ENCODE data around the gene ZNF485. TPM values are rescaled to one million over a fixed set of nuclear protein-coding genes. Genes with fewer than 3 reads are reported as not detected.

The ZNF485 gene
- total RNA-seq, 1 experiment from 2014 or later, result 7.2 TPM

DNA sequence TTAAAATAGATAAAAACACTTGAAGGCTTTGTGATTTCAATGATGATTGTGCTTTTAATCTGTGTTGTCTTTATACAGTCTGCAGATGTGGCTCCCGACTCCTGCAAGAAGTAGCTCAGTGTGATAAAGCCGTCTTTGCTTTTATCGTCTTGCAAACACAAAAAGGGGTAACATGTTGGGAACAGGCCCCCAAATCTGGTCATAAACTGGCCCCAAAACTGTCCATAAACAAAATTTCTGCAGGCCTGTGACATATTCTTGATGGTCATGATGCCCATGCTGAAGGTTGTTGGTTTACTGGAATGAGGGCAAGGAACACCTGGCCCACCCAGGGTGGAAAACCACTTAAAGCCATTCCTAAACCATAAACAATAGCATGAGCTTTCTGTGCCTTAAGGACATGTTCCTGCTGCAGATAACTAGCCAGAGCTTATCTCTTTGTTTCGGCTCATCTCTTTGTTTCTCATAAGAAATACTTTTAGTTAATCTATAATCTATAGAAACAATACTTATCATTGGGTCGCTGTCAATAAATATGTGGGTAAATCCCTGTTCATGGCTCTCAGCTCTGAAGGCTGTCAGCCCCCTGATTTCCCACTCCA, 14.8 kb upstream of the ZNF485 start:
- H3K4me3 ChIP-seq (ENCODE audit: low read depth, low read length, poor library complexity, severe bottlenecking), result no peak overlapping the region
- H3K27ac ChIP-seq (ENCODE audit: low read depth, low read length, poor library complexity, severe bottlenecking), result no peak overlapping the region
- intact Hi-C loops (cut with micrococcal nuclease; ENCODE audit: unreplicated experiment), result no loop called here
- CTCF ChIA-PET, result no interaction called here
- no peaks in the 10 kb centered on the region for H3K27me3 ChIP-seq (replicated peaks; ENCODE audit: insufficient read depth, low read depth, low read length, poor library complexity)
- TF ChIP-seq EZH2 (IDR thresholded peaks at IDR 0.05; ENCODE audit: borderline replicate concordance, low read depth, low read length, poor library complexity, severe bottlenecking), result no peak
- TF ChIP-seq, protein P1, sequence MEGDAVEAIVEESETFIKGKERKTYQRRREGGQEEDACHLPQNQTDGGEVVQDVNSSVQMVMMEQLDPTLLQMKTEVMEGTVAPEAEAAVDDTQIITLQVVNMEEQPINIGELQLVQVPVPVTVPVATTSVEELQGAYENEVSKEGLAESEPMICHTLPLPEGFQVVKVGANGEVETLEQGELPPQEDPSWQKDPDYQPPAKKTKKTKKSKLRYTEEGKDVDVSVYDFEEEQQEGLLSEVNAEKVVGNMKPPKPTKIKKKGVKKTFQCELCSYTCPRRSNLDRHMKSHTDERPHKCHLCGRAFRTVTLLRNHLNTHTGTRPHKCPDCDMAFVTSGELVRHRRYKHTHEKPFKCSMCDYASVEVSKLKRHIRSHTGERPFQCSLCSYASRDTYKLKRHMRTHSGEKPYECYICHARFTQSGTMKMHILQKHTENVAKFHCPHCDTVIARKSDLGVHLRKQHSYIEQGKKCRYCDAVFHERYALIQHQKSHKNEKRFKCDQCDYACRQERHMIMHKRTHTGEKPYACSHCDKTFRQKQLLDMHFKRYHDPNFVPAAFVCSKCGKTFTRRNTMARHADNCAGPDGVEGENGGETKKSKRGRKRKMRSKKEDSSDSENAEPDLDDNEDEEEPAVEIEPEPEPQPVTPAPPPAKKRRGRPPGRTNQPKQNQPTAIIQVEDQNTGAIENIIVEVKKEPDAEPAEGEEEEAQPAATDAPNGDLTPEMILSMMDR (conservative IDR thresholded peaks at IDR 0.05; ENCODE audit: low read depth, low read length), result no peak
- no TSS peak for BruUV-seq (replicated peaks)
- H3K9me3 ChIP-seq (ENCODE audit: low read depth, low read length, poor library complexity, severe bottlenecking), result peaks cover 13% of the 10 kb centered on the region
- POLR2A ChIA-PET (ENCODE audit: low non-redundant PET), result no interaction called here
- H3K4me1 ChIP-seq (ENCODE audit: insufficient read depth, low read length, poor library complexity, severe bottlenecking), result no peaks in the 10 kb centered on the region
- DNase-seq (ENCODE audit: low spot score), result no peak
- no peaks in the 10 kb centered on the region for H3K36me3 ChIP-seq (ENCODE audit: insufficient read depth, low read length, poor library complexity, severe bottlenecking)

DNA sequence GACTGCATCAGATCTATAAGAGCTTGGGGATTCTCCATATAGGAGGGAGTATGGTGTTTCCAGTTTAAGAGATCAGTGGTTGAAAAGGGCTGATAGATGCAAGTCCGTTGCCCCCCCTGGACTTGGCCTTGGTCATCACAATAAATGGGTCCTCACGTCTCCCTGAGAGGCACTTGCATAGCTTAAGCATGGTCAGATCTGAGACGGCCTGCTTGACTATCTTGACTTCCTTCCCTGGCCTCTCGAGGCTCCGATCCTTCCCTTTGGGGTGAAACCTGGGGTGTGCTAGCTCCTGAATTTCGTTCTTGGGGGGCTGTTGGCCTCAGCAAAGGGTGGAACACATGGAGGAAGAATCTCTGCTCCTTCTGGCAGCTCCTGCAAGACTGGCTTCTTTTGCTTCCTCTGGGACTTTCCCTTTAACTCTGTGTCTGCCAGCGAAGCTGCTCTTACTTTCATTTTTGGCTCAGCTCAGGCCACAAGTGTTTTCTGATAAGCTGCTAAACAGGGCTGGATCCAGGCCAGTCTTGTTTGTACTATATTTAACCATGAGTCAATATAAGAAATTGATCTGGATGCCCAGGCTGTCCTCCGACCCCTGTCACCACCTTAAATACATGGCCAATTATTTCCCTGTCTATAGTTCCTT, 11.2 kb upstream of the ZNF485 start:
- H3K36me3 ChIP-seq (ENCODE audit: insufficient read depth, low read length, poor library complexity, severe bottlenecking), result no peaks in the 10 kb centered on the region
- H3K4me1 ChIP-seq (ENCODE audit: insufficient read depth, low read length, poor library complexity, severe bottlenecking), result no peaks in the 10 kb centered on the region
- ChIA-PET CTCF (no interaction called here), POLR2A (ENCODE audit: low non-redundant PET) (no interaction called here)
- H3K4me3 ChIP-seq (ENCODE audit: low read depth, low read length, poor library complexity, severe bottlenecking), result no peak overlapping the region
- no peak for DNase-seq (ENCODE audit: low spot score)
- intact Hi-C loops (cut with micrococcal nuclease; ENCODE audit: unreplicated experiment), result no loop called here
- no peak for TF ChIP-seq EZH2 (IDR thresholded peaks at IDR 0.05; ENCODE audit: borderline replicate concordance, low read depth, low read length, poor library complexity, severe bottlenecking)
- TF ChIP-seq, protein P1 (conservative IDR thresholded peaks at IDR 0.05; ENCODE audit: low read depth, low read length), result no peak
- H3K27me3 ChIP-seq (replicated peaks; ENCODE audit: insufficient read depth, low read depth, low read length, poor library complexity), result no peaks in the 10 kb centered on the region
- peaks cover 13% of the 10 kb centered on the region for H3K9me3 ChIP-seq (ENCODE audit: low read depth, low read length, poor library complexity, severe bottlenecking)
- no TSS peak for BruUV-seq (replicated peaks)
- H3K27ac ChIP-seq (ENCODE audit: low read depth, low read length, poor library complexity, severe bottlenecking), result no peak overlapping the region

DNA sequence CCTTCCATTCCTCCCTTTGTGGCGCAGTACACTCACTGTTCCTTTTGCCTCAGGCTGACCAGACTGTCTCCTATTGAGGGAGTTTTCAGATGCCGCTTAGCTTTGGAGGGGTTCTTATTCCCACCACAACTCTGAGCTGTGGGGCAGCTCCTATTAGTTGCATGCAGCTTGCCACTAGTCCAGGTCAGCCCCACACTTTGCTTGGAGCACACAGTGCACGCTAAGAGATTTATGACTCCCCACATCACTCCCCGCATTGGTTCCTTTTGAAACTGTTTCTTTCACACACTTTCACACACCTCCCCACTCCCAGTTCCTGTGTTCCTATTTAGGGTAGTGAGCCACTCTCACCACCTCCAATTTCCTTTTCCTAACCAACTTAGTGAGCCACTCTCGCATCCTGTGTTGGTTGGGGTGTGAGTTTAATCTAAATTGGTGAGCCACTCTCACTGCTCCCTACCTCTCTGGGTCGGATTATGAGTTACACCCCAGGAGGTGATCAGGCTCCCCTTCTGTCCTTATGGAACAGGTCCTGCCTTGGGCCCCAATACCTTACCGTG, 10.4 kb upstream of the ZNF485 start:
- Histone ChIP-seq H3K9me3 (ENCODE audit: low read depth, low read length, poor library complexity, severe bottlenecking) (peaks cover 12% of the 10 kb centered on the region), H3K36me3 (ENCODE audit: insufficient read depth, low read length, poor library complexity, severe bottlenecking) (no peaks in the 10 kb centered on the region), H3K4me3 (ENCODE audit: low read depth, low read length, poor library complexity, severe bottlenecking) (no peak overlapping the region), H3K27ac (ENCODE audit: low read depth, low read length, poor library complexity, severe bottlenecking) (no peak overlapping the region), H3K4me1 (ENCODE audit: insufficient read depth, low read length, poor library complexity, severe bottlenecking) (no peaks in the 10 kb centered on the region), H3K27me3 (replicated peaks; ENCODE audit: insufficient read depth, low read depth, low read length, poor library complexity) (no peaks in the 10 kb centered on the region)
- CTCF ChIA-PET, result no interaction called here
- BruUV-seq (replicated peaks), result no TSS peak
- TF ChIP-seq, protein P1 (conservative IDR thresholded peaks at IDR 0.05; ENCODE audit: low read depth, low read length), result no peak
- TF ChIP-seq EZH2 (IDR thresholded peaks at IDR 0.05; ENCODE audit: borderline replicate concordance, low read depth, low read length, poor library complexity, severe bottlenecking), result no peak
- DNase-seq (ENCODE audit: low spot score), result no peak
- POLR2A ChIA-PET (ENCODE audit: low non-redundant PET), result no interaction called here
- intact Hi-C loops (cut with micrococcal nuclease; ENCODE audit: unreplicated experiment), result no loop called here

Data from A673 (cell line).